H1 (cell line): Measurements from ENCODE around the gene ARHGEF7. TPM values are rescaled to one million over a fixed set of nuclear protein-coding genes. Genes with fewer than 3 reads are reported as not detected.

ENCODE experiments used
- CTCF ChIA-PET: fragments of 300-600 bp; sonication (Branson Sonifier 250); formaldehyde crosslinking; loops from one replicate; lab custom pipeline; 2021; ENCODE audit not compliant: partially characterized antibody; lab: Charles Lee
- POLR2A ChIA-PET: fragments of 300-600 bp; sonication (Branson Sonifier 250); formaldehyde crosslinking; loops from one replicate; lab custom pipeline; 2021; ENCODE audit warnings: inconsistent platforms; ENCODE audit not compliant: partially characterized antibody; lab: Charles Lee
- DNase-seq, 2 experiments: peaks; one replicate each; pipeline versions ENCODE4 v3.0.0 to v3.0.0-alpha.2; 2010 to 2022; ENCODE audit warnings: low spot score in 2 of 2, low read depth in 1 of 2, mixed read lengths in 1 of 2
- FAIRE-seq: peaks from 2 replicates; lab custom pipeline; 2011; peaks lifted over from hg19 to GRCh38; lab: Jason Lieb, UNC
- H2AFZ ChIP-seq: 2 replicates; pipeline ENCODE4 v1.8.1; 2012; ENCODE audit warnings: low read length, inconsistent platforms
- H2AK5ac ChIP-seq: 2 replicates; pipeline ENCODE4 v1.6.1; 2013; ENCODE audit warnings: low read depth, low read length
- H2BK120ac ChIP-seq: replicated peaks from 2 replicates; pipeline ENCODE3; 2013; ENCODE audit warnings: low read depth, low read length, inconsistent platforms
- H2BK12ac ChIP-seq: 2 replicates; pipeline ENCODE4 v1.6.1; 2013; ENCODE audit warnings: low read depth, low read length
- H2BK15ac ChIP-seq: 2 replicates; pipeline ENCODE4 v1.6.1; 2013; ENCODE audit warnings: low read length
- H2BK20ac ChIP-seq: 2 replicates; pipeline ENCODE4 v1.6.1; 2013; ENCODE audit warnings: low read length
- H2BK5ac ChIP-seq: 2 replicates; pipeline ENCODE4 v1.6.1; 2013; ENCODE audit warnings: low read depth, low read length
- H3K14ac ChIP-seq: 2 replicates; pipeline ENCODE4 v1.6.1; 2013; ENCODE audit warnings: inconsistent platforms; ENCODE audit not compliant: insufficient read length
- H3K18ac ChIP-seq: 2 replicates; pipeline ENCODE4 v1.6.1; 2013; ENCODE audit warnings: low read length; ENCODE audit errors: extremely low read depth
- H3K23ac ChIP-seq: 2 replicates; pipeline ENCODE4 v1.6.1; 2013; ENCODE audit warnings: inconsistent platforms; ENCODE audit not compliant: insufficient read length
- H3K23me2 ChIP-seq: 2 replicates; pipeline ENCODE4 v1.6.1; 2013; ENCODE audit warnings: low read depth, low read length
- H3K27ac ChIP-seq: 2 replicates; pipeline ENCODE4 v1.6.1; 2011; ENCODE audit warnings: low read depth, low read length, inconsistent platforms
- H3K27me3 ChIP-seq, 4 experiments: replicated peaks in 1 of 4; 1 replicate in 1 of 4; 2 replicates in 3 of 4; pipeline versions ENCODE4 v1.6.1 to v1.8.1; 2011 to 2013; ENCODE audit warnings: low read length in 3 of 4, mild to moderate bottlenecking in 3 of 4, inconsistent platforms in 2 of 4, mixed read lengths in 2 of 4, moderate library complexity in 1 of 4; ENCODE audit not compliant: control insufficient read depth in 3 of 4, insufficient read depth in 3 of 4; ENCODE audit errors: extremely low read depth in 1 of 4
- H3K36me3 ChIP-seq, 4 experiments: 2 replicates each; pipeline versions ENCODE4 v1.6.1 to v1.8.1; 2011 to 2013; ENCODE audit warnings: mild to moderate bottlenecking in 4 of 4, low read length in 3 of 4, moderate library complexity in 2 of 4, control low read depth in 1 of 4, inconsistent platforms in 1 of 4; ENCODE audit not compliant: insufficient read depth in 4 of 4, control insufficient read depth in 2 of 4
- H3K4ac ChIP-seq: replicated peaks from 2 replicates; pipeline ENCODE3; 2013; ENCODE audit warnings: low read length, low read depth, mixed read lengths, inconsistent platforms; ENCODE audit not compliant: insufficient read length
- H3K4me1 ChIP-seq, 4 experiments: replicated peaks in 1 of 4; 1 replicate in 1 of 4; 2 replicates in 3 of 4; pipeline versions ENCODE4 v1.6.1 to v1.8.1; 2011 to 2013; ENCODE audit warnings: low read length in 3 of 4, inconsistent platforms in 2 of 4, mixed read lengths in 1 of 4; ENCODE audit not compliant: insufficient read depth in 4 of 4, control insufficient read depth in 3 of 4
- H3K4me2 ChIP-seq, 2 experiments: 2 replicates each; pipeline versions ENCODE4 v1.6.1 to v1.8.1; 2011 to 2013; ENCODE audit warnings: low read depth in 2 of 2, low read length in 2 of 2, control low read depth in 1 of 2, inconsistent platforms in 1 of 2, mild to moderate bottlenecking in 1 of 2; ENCODE audit not compliant: insufficient read depth in 1 of 2
- H3K4me3 ChIP-seq, 4 experiments: fragments of 200-600, 300-600 bp in 1 of 4; sonication (generic), shearing (Covaris generic), sonication (Bioruptor Twin) in 1 of 4; 2 replicates each; pipeline versions ENCODE4 v1.5.1 to v1.8.1; 2011 to 2016; ENCODE audit warnings: low read length in 4 of 4, low read depth in 3 of 4, control low read depth in 2 of 4, inconsistent platforms in 2 of 4, mild to moderate bottlenecking in 2 of 4, mixed read lengths in 1 of 4, moderate library complexity in 1 of 4; ENCODE audit not compliant: insufficient read depth in 2 of 4; ENCODE audit errors: extremely low read depth in 1 of 4
- H3K56ac ChIP-seq: replicated peaks from 2 replicates; pipeline ENCODE3; 2013; ENCODE audit warnings: low read depth, mild to moderate bottlenecking, mixed read lengths, low read length, inconsistent platforms; ENCODE audit not compliant: insufficient read length
- H3K79me1 ChIP-seq: 2 replicates; pipeline ENCODE4 v1.6.1; 2013; ENCODE audit warnings: low read depth, low read length, control low read depth
- H3K79me2 ChIP-seq, 2 experiments: 2 replicates each; pipeline versions ENCODE4 v1.6.1 to v1.8.1; 2012 to 2013; ENCODE audit warnings: low read length in 2 of 2, mild to moderate bottlenecking in 2 of 2, inconsistent platforms in 1 of 2; ENCODE audit not compliant: insufficient read depth in 2 of 2, control insufficient read depth in 1 of 2
- H3K9ac ChIP-seq, 4 experiments: replicated peaks in 1 of 4; 1 replicate in 1 of 4; 2 replicates in 3 of 4; pipeline versions ENCODE4 v1.6.1 to v1.8.1; 2011 to 2013; ENCODE audit warnings: low read depth in 3 of 4, low read length in 3 of 4, control low read depth in 2 of 4, mild to moderate bottlenecking in 2 of 4, moderate library complexity in 2 of 4, inconsistent platforms in 1 of 4; ENCODE audit errors: extremely low read depth in 1 of 4
- H3K9me3 ChIP-seq, 2 experiments: 2 replicates each; pipeline versions ENCODE4 v1.6.1 to v1.8.1; 2012 to 2013; ENCODE audit warnings: mild to moderate bottlenecking in 2 of 2, moderate library complexity in 2 of 2, control low read depth in 1 of 2, inconsistent platforms in 1 of 2, low read depth in 1 of 2, low read length in 1 of 2, mixed read lengths in 1 of 2; ENCODE audit not compliant: insufficient read depth in 2 of 2
- H4K20me1 ChIP-seq, 2 experiments: replicated peaks in 1 of 2; 2 replicates each; pipeline versions ENCODE3 to v1.8.1; 2011 to 2013; ENCODE audit warnings: inconsistent platforms in 2 of 2, low read length in 2 of 2, mild to moderate bottlenecking in 1 of 2; ENCODE audit not compliant: insufficient read depth in 2 of 2, control insufficient read depth in 1 of 2
- H4K5ac ChIP-seq: 2 replicates; pipeline ENCODE4 v1.6.1; 2013; ENCODE audit warnings: low read length, low read depth, mixed read lengths, inconsistent platforms; ENCODE audit not compliant: insufficient read length
- H4K8ac ChIP-seq: 2 replicates; pipeline ENCODE4 v1.8.0; 2013; ENCODE audit warnings: mild to moderate bottlenecking, moderate library complexity, low read length, inconsistent platforms; ENCODE audit not compliant: insufficient read depth; ENCODE audit errors: extremely low read depth
- H4K91ac ChIP-seq: replicated peaks from 2 replicates; pipeline ENCODE3; 2013; ENCODE audit warnings: low read length, mixed read lengths, inconsistent platforms; ENCODE audit not compliant: insufficient read length
- ASH2L ChIP-seq: fragments of 200-600, 300-600 bp; sonication (generic); IDR thresholded peaks from one replicate; pipeline ENCODE4 v1.7.1; 2017; ENCODE audit warnings: low read length
- BCL11A ChIP-seq, 2 experiments: IDR thresholded peaks; one replicate each; pipeline ENCODE4 v1.6.1; 2011; ENCODE audit warnings: low read depth in 2 of 2, low read length in 2 of 2, mild to moderate bottlenecking in 2 of 2
- CBX5 ChIP-seq: fragments of 300-800, 300-1000 bp; sonication (generic); IDR thresholded peaks from 2 replicates; pipeline ENCODE4 v1.7.1; 2016; ENCODE audit warnings: antibody characterized with exemption, low read length, low read depth
- CTCF ChIP-seq, 3 experiments: IDR thresholded peaks; 1 replicate in 2 of 3; 2 replicates in 1 of 3; pipeline versions ENCODE4 v1.5.1 to v1.6.1; 2011; ENCODE audit warnings: low read length in 3 of 3, mild to moderate bottlenecking in 3 of 3, inconsistent platforms in 2 of 3, low read depth in 1 of 3, moderate library complexity in 1 of 3; ENCODE audit not compliant: insufficient read depth in 1 of 3; ENCODE audit errors: control extremely low read depth in 1 of 3
- EGR1 ChIP-seq: IDR thresholded peaks from 2 replicates; pipeline ENCODE4 v1.6.1; 2011; ENCODE audit warnings: low read depth, low read length, borderline replicate concordance
- EP300 ChIP-seq, 2 experiments: IDR thresholded peaks; 1 replicate in 1 of 2; 2 replicates in 1 of 2; pipeline ENCODE4 v1.6.1; 2011 to 2012; ENCODE audit warnings: low read depth in 2 of 2, low read length in 2 of 2, mild to moderate bottlenecking in 2 of 2, borderline replicate concordance in 1 of 2, inconsistent platforms in 1 of 2, moderate library complexity in 1 of 2
- FOSL1 ChIP-seq: IDR thresholded peaks from 2 replicates; pipeline ENCODE4 v1.6.1; 2011; ENCODE audit warnings: mild to moderate bottlenecking, low read depth, low read length, moderate library complexity; ENCODE audit not compliant: insufficient read depth
- KDM4A ChIP-seq: IDR thresholded peaks from one replicate; pipeline ENCODE4 v1.7.1; 2012; ENCODE audit warnings: low read depth, mild to moderate bottlenecking, moderate library complexity, low read length, inconsistent platforms; ENCODE audit not compliant: severe bottlenecking
- MAFK ChIP-seq: IDR thresholded peaks from 2 replicates; pipeline ENCODE4 v1.6.1; 2012; ENCODE audit warnings: low read depth, mild to moderate bottlenecking, improper control_type of control experiment, low read length
- SIRT6 ChIP-seq: IDR thresholded peaks from one replicate; pipeline ENCODE4 v1.7.1; 2012; ENCODE audit warnings: low read length, inconsistent platforms
- WGBS, 2 experiments: shearing (Covaris generic) in 1 of 2; methylation state at CpG; one replicate each; pipeline versions ENCODE4 v1.1.6 to v1.1.7; 2013 to 2015; ENCODE audit warnings: low lambda C conversion rate in 2 of 2, mixed read lengths in 2 of 2, inconsistent platforms in 1 of 2, low coverage in 1 of 2, missing lambda C conversion rate in 1 of 2; ENCODE audit not compliant: insufficient replicate concordance in 2 of 2, insufficient coverage in 1 of 2, insufficient read length in 1 of 2; ENCODE audit errors: extremely low coverage in 1 of 2, missing lambda C conversion rate in 1 of 2; 5-methylcytosine and 5-hydroxymethylcytosine counted together
- polyA plus RNA-seq, 7 experiments: library from polyadenylated mRNA; depleted of rRNA in 3 of 7; stranded (reverse) in 5 of 7; unstranded in 2 of 7; fragments of >200 nt in 5 of 7; fragments of 200-250 nt in 2 of 7; gene quantifications; 1 replicate in 5 of 7; 2 replicates in 1 of 7; 4 replicates in 1 of 7; pipeline versions ENCODE4 v1.2.1 to v1.2.3, GENCODE V29; 2011 to 2013; ENCODE audit warnings: missing spikeins in 2 of 7, mixed read lengths in 2 of 7
- total RNA-seq: library from RNA; stranded (reverse); fragmentation: NEBNext Ultra II Directional; extraction: Animal tissue kit (Norgen Biotek cat#: 25700); gene quantifications from 2 replicates; pipeline ENCODE4 v1.2.1, GENCODE V29; 2021

Gene ARHGEF7
- total and polyA plus RNA-seq, 2 of the 8 experiments (the other 6 are each of a cell fraction or from before 2014, with no cell fraction given), result 26.2 to 56.5 TPM

DNA sequence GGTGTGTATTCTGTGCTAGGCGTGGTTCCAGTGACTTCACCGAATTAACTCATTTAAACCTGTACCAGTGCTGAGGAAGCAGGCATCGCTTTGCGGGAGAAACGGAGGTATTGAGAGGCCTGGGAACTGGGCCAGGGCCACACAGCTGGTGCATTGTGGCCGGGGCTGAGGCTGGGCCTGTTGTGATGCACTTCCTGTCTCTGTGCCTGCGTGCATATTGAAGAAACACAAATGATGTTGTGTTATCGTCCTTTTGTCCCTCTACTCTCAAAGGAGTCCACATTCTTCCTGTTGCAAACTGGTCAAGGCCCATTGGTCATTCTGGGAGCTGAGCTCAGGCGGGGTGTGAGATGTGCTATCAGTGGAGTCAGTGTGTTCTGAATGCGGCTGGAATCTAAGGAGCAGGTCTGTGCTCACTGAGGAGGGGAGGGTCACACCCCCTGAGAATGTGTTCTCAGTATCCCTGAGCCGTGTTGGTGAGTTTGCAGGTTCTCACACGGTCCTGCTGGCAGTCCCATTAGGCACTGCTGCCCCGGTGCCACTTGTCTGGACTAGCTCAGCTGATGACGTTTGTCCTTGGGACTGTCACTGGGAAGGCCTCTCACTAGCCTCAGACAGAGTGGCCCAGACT is 62.1 kb downstream of the ARHGEF7 start:
- no peak overlapping the region for H3K14ac ChIP-seq
- H3K4me1 ChIP-seq, result peaks cover 0 to 4% (median 1%) of the 10 kb centered on the region in 4 experiments; a peak in 3 of 7 replicates
- ChIA-PET CTCF (interaction anchor here (1.1 to 1.8 kb wide), 6 partner anchors 9 to 83 kb away, joined by 3 to 5 read pairs (median 4); no protein-coding TSS in a partner anchor), POLR2A (interaction anchor here (1.4 kb wide), 1 partner anchor 9 kb away, joined by 3 read pairs; no protein-coding TSS in a partner anchor)
- no peak overlapping the region for H4K91ac ChIP-seq
- no peak overlapping the region for H3K9ac ChIP-seq
- H3K4me2 ChIP-seq, result no peak overlapping the region
- no peak for FAIRE-seq
- H3K4me3 ChIP-seq, result no peak overlapping the region
- peaks cover 0 to 3% (median 0%) of the 10 kb centered on the region in 4 experiments; a peak in 1 of 8 replicates for H3K36me3 ChIP-seq
- H3K9me3 ChIP-seq, result no peaks in the 10 kb centered on the region
- no peak overlapping the region for H3K23ac ChIP-seq
- H3K4ac ChIP-seq, result no peak overlapping the region
- no peak for DNase-seq
- H3K23me2 ChIP-seq, result no peaks in the 10 kb centered on the region
- peaks cover 21 to 36% of the 10 kb centered on the region in 2 experiments for H4K20me1 ChIP-seq
- no peak overlapping the region for H2BK120ac ChIP-seq
- H2AFZ ChIP-seq, result no peak overlapping the region
- H2AK5ac ChIP-seq, result no peak overlapping the region
- H3K79me2 ChIP-seq, result peaks cover 3 to 95% of the 10 kb centered on the region in 2 experiments
- H2BK12ac ChIP-seq, result no peak overlapping the region
- H3K27ac ChIP-seq, result no peak overlapping the region
- H3K56ac ChIP-seq, result no peak overlapping the region
- H2BK20ac ChIP-seq, result no peak overlapping the region
- H2BK5ac ChIP-seq, result peak overlapping the region; percentile 52; the same call in 1 of the 2 replicates
- no peak overlapping the region for H3K18ac ChIP-seq
- WGBS, 2 experiments, result 93% methylated on average over 14 of the region's 14 CpGs; no CpG with 5 or more reads in 1 of the 2 experiments
- H3K27me3 ChIP-seq, result no peaks in the 10 kb centered on the region
- no peak overlapping the region for H2BK15ac ChIP-seq
- peaks cover 36% of the 10 kb centered on the region for H3K79me1 ChIP-seq
- H4K5ac ChIP-seq, result no peak overlapping the region
- H4K8ac ChIP-seq, result peak overlapping the region; percentile 25; the same call in 1 of the 2 replicates
- TF ChIP-seq CBX5 (no peak), CTCF (IDR thresholded peaks at IDR 0.05; ENCODE audit: control extremely low read depth in 1 of 3, insufficient read depth in 1 of 3, low read depth in 1 of 3, low read length in 3 of 3) (no peak), KDM4A (no peak), BCL11A (IDR thresholded peaks at IDR 0.05; ENCODE audit: low read depth in 2 of 2, low read length in 2 of 2) (no peak), MAFK (no peak), FOSL1 (no peak), EP300 (IDR thresholded peaks at IDR 0.05; ENCODE audit: borderline replicate concordance in 1 of 2, low read depth in 2 of 2, low read length in 2 of 2) (no peak), EGR1 (no peak), SIRT6 (no peak), ASH2L (no peak)
